ENCODE results near the gene NEU3.

The NEU3 gene

GRCh38 chr11:75063741-75064314 lies 75.1 kb downstream of the NEU3 start:
- no peak for DNase-seq (ENCODE audit: low spot score)
- H3K27ac ChIP-seq: no peak overlapping the region
- ChIA-PET POLR2A (ENCODE audit: low non-redundant PET) (no interaction called here), CTCF (interaction anchor here (0.6 to 1.2 kb wide), 2 partner anchors 134 to 243 kb away, joined by 3 to 5 read pairs; no protein-coding TSS in a partner anchor)
- TF ChIP-seq, protein P1, sequence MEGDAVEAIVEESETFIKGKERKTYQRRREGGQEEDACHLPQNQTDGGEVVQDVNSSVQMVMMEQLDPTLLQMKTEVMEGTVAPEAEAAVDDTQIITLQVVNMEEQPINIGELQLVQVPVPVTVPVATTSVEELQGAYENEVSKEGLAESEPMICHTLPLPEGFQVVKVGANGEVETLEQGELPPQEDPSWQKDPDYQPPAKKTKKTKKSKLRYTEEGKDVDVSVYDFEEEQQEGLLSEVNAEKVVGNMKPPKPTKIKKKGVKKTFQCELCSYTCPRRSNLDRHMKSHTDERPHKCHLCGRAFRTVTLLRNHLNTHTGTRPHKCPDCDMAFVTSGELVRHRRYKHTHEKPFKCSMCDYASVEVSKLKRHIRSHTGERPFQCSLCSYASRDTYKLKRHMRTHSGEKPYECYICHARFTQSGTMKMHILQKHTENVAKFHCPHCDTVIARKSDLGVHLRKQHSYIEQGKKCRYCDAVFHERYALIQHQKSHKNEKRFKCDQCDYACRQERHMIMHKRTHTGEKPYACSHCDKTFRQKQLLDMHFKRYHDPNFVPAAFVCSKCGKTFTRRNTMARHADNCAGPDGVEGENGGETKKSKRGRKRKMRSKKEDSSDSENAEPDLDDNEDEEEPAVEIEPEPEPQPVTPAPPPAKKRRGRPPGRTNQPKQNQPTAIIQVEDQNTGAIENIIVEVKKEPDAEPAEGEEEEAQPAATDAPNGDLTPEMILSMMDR (conservative IDR thresholded peaks at IDR 0.05; ENCODE audit: low read depth): no peak

DNA sequence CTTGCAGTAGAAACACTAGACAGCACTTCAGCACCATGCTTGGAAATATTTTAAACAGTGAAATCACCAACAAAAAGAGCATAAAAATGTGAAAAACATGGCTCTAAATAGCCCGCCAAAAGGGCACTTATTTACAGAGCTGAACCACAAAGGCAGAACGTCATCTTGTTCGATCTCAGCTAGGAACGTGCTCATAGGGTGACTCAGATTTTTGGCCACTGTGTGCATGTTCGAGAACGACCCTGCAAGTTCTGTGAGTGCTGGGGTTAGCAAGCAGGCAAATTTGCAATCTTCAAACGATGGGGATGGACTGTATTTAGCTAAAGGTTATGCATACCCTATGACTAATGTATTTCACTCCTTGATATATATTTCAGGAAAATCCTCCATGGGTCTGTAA lies 77.3 kb downstream of the NEU3 start:
- POLR2A ChIA-PET (ENCODE audit: low non-redundant PET): no interaction called here
- H3K27ac ChIP-seq: no peak overlapping the region
- no peak for DNase-seq (ENCODE audit: low spot score)
- CTCF ChIA-PET: interaction anchor here (0.6 kb wide), 1 partner anchor 75 kb away, joined by 4 read pairs; no protein-coding TSS in a partner anchor
- TF ChIP-seq, protein P1 (conservative IDR thresholded peaks at IDR 0.05; ENCODE audit: low read depth): no peak

Measured in RWPE1 (cell line).